Spleen (tissue), 11 donors: ENCODE data around the gene PSMC4. TPM values are rescaled to one million over a fixed set of nuclear protein-coding genes. Genes with fewer than 3 reads are reported as not detected.
"Not testable (repeated sequence)": the region's sequence is repeated elsewhere in the genome, so short reads cannot be mapped to it uniquely, and the experiment has no call there.

Experiments
- DNase-seq: peaks from one replicate; pipeline ENCODE4 v3.0.0-alpha.2; 2020
- H3K27ac ChIP-seq, 8 donors: fragments of 200-600 bp; sonication (generic) in 7 of 8; 1 replicate in 4 of 8; 2 replicates in 4 of 8; pipeline versions ENCODE4 v1.5.0 to v1.8.0; 2016 to 2021; ENCODE audit warnings: inconsistent platforms in 4 of 8, mild to moderate bottlenecking in 4 of 8, moderate library complexity in 1 of 8
- H3K27me3 ChIP-seq, 7 donors: fragments of 200-600 bp; sonication (generic) in 6 of 7; replicated peaks in 1 of 7; 1 replicate in 4 of 7; 2 replicates in 3 of 7; pipeline versions ENCODE4 v1.5.0 to v1.8.0; 2016 to 2021; ENCODE audit warnings: inconsistent platforms in 3 of 7, mild to moderate bottlenecking in 1 of 7
- H3K36me3 ChIP-seq, 6 donors: fragments of 200-600 bp; sonication (generic) in 5 of 6; 1 replicate in 4 of 6; 2 replicates in 2 of 6; pipeline versions ENCODE4 v1.5.0 to v1.8.0; 2016 to 2021; ENCODE audit warnings: inconsistent platforms in 2 of 6
- H3K4me1 ChIP-seq, 6 donors: fragments of 200-600 bp; sonication (generic) in 5 of 6; 1 replicate in 3 of 6; 2 replicates in 3 of 6; pipeline versions ENCODE4 v1.5.0 to v1.8.0; 2016 to 2021; ENCODE audit warnings: inconsistent platforms in 3 of 6
- H3K4me3 ChIP-seq, 8 donors: fragments of 200-600 bp; sonication (generic) in 7 of 8; 1 replicate in 4 of 8; 2 replicates in 4 of 8; pipeline versions ENCODE4 v1.5.0 to v1.8.0; 2016 to 2021; ENCODE audit warnings: inconsistent platforms in 4 of 8, mild to moderate bottlenecking in 4 of 8, moderate library complexity in 2 of 8
- H3K9me3 ChIP-seq, 8 donors: fragments of 200-600 bp; sonication (generic) in 7 of 8; 1 replicate in 4 of 8; 2 replicates in 4 of 8; pipeline versions ENCODE4 v1.5.0 to v1.8.0; 2016 to 2021; ENCODE audit warnings: inconsistent platforms in 4 of 8
- CTCF ChIP-seq, 11 experiments: fragments of 200-600 bp in 7 of 11; fragments of 450-650 bp in 4 of 11; sonication (generic) in 4 of 11; IDR thresholded peaks in 8 of 11; conservative IDR thresholded peaks in 3 of 11; 1 replicate in 7 of 11; 2 replicates in 4 of 11; pipeline versions ENCODE4 v1.4.0 to v1.8.0; 2016 to 2021; ENCODE audit warnings: antibody characterized with exemption in 11 of 11, inconsistent platforms in 4 of 11, mild to moderate bottlenecking in 1 of 11
- POLR2A ChIP-seq, 3 donors: fragments of 450-650 bp; IDR thresholded peaks; one replicate each; pipeline ENCODE4 v1.5.1; 2017; ENCODE audit warnings: antibody characterized with exemption in 3 of 3, mild to moderate bottlenecking in 1 of 3
- POLR2AphosphoS5 ChIP-seq, 3 donors: sonication (generic); formaldehyde crosslinking; IDR thresholded peaks; one replicate each; pipeline ENCODE4 v1.5.1; 2017; ENCODE audit warnings: antibody characterized with exemption in 3 of 3
- WGBS, 5 donors: extraction: QIAGEN DNeasy Blood & Tissue Kit in 3 of 5; methylation state at CpG; one replicate each; pipeline versions ENCODE4 v1.1.5 to v1.1.7; 2013 to 2018; 5-methylcytosine and 5-hydroxymethylcytosine counted together
- intact Hi-C: fragments of 100-400 bp; cut with DNase I; formaldehyde crosslinking; loops from one replicate; pipeline ENCODE4 v1.15.0; 2023; ENCODE audit warnings: low total_unique reads
- polyA plus RNA-seq, 3 donors: library from polyadenylated mRNA; stranded (reverse); fragments of 200-250 nt; gene quantifications; one replicate each; pipeline ENCODE4 v1.2.1, GENCODE V29; 2013
- total RNA-seq, 7 donors: library from RNA; depleted of rRNA in 3 of 7; stranded (reverse); fragments of >200 nt in 3 of 7; fragmentation: NEBNext Ultra II Directional in 4 of 7; extraction: Animal tissue kit (Norgen Biotek cat#: 25700) in 4 of 7; gene quantifications; one replicate each; pipeline versions ENCODE4 v1.1.0 to v1.2.1, GENCODE V29; 2016 to 2021
- donor health status: healthy with polysubstance abuse.
- donor health status: DM: no; HTN: no; CAD: no; lungs with moderate emphysema.
- donor health status: DM: no; HTN: no; CAD: no.
- donor health status: Bipolar disorder and iron deficiency.
- donor health status: healthy.
- donor health status: DM: no; HTN: no; CAD: no.
- donor health status: DM: yes; HTN: yes; CAD: no.

Gene PSMC4
- total and polyA plus RNA-seq, 10 donors = 53.2 to 85.4 (median 64.0) TPM

GRCh38 chr19:39951686-39952085, 19.3 kb upstream of the PSMC4 start:
- Histone ChIP-seq H3K27me3 (peaks cover 0 to 48% (median 0%) of the 10 kb centered on the region in 7 donors), H3K36me3 (no peaks in the 10 kb centered on the region)
- intact Hi-C loops = no loop called here

GRCh38 chr19:39953915-39954314, 17.1 kb upstream of the PSMC4 start:
- Histone ChIP-seq H3K27me3 (peaks cover 0 to 28% (median 0%) of the 10 kb centered on the region in 7 donors), H3K9me3 (no peaks in the 10 kb centered on the region), H3K36me3 (no peaks in the 10 kb centered on the region), H3K27ac (peak overlapping the region in 7 of 8 donors; percentile 63 to 89 (median 76)), H3K4me1 (peaks cover 11 to 75% (median 24%) of the 10 kb centered on the region in 6 donors), H3K4me3 (peak overlapping the region in 1 of 8 donors; percentile 39)
- 66 to 77% (median 69%) methylated on average over 7 of the region's 7 CpGs for WGBS, 5 donors
- no peak for DNase-seq
- TF ChIP-seq POLR2AphosphoS5 (IDR thresholded peaks at IDR 0.05) (no peak), POLR2A (IDR thresholded peaks at IDR 0.05) (no peak), CTCF (IDR thresholded peaks at IDR 0.05 in 8 of 11, conservative IDR thresholded peaks at IDR 0.05 in 3 of 11) (no peak)
- intact Hi-C loops = no loop called here

More at GRCh38 chr19:39951686-39952085, 19.3 kb upstream of the PSMC4 start:
- 66 to 76% (median 74%) methylated on average over 3 of the region's 3 CpGs for WGBS, 5 donors
- peaks cover 11 to 81% (median 23%) of the 10 kb centered on the region in 6 donors for H3K4me1 ChIP-seq
- DNase-seq = no peak
- H3K9me3 ChIP-seq = no peaks in the 10 kb centered on the region
- no peak overlapping the region for H3K4me3 ChIP-seq
- peak overlapping the region; percentile 57 to 89 (median 76) for H3K27ac ChIP-seq
- TF ChIP-seq POLR2AphosphoS5 (IDR thresholded peaks at IDR 0.05) = no peak

GRCh38 chr19:39957886-39958285, 13.1 kb upstream of the PSMC4 start:
- peaks cover 0 to 25% (median 0%) of the 10 kb centered on the region in 7 donors for H3K27me3 ChIP-seq
- intact Hi-C loops = not testable (repeated sequence)

GRCh38 chr19:39958942-39959341, 12.0 kb upstream of the PSMC4 start:
- DNase-seq, H3K4me3 ChIP-seq, H3K9me3 ChIP-seq, intact Hi-C loops, H3K36me3 ChIP-seq: not testable (repeated sequence)
- Histone ChIP-seq H3K27ac (peak overlapping the region in 3 of 8 donors; percentile 22 to 43 (median 34)), H3K4me1 (peaks cover 0 to 43% (median 13%) of the 10 kb centered on the region in 6 donors), H3K27me3 (peaks cover 0 to 25% (median 0%) of the 10 kb centered on the region in 7 donors)
- 62 to 78% (median 66%) methylated on average over 3 of the region's 3 CpGs for WGBS, 5 donors

More at GRCh38 chr19:39957886-39958285, 13.1 kb upstream of the PSMC4 start:
- not testable (repeated sequence) for H3K9me3 ChIP-seq, DNase-seq, H3K4me3 ChIP-seq, H3K36me3 ChIP-seq, H3K27ac ChIP-seq
- H3K4me1 ChIP-seq = peaks cover 4 to 53% (median 23%) of the 10 kb centered on the region in 6 donors
- WGBS, 5 donors = 75 to 89% (median 87%) methylated on average over 5 of the region's 5 CpGs

- intact Hi-C loops, H3K36me3 ChIP-seq, DNase-seq, H3K4me3 ChIP-seq, H3K9me3 ChIP-seq: not testable (repeated sequence)
- peak overlapping the region in 3 of 8 donors; percentile 22 to 43 (median 34) for H3K27ac ChIP-seq
- H3K4me1 ChIP-seq = peaks cover 0 to 38% (median 9%) of the 10 kb centered on the region in 6 donors
- WGBS, 5 donors = 34 to 42% (median 40%) methylated on average over 9 to 13 of the region's 13 CpGs
- H3K27me3 ChIP-seq = peaks cover 0 to 25% (median 0%) of the 10 kb centered on the region in 7 donors
Measured at GRCh38 chr19:39959407-39959806, 11.6 kb upstream of the PSMC4 start.

GRCh38 chr19:39963898-39964297, 7.1 kb upstream of the PSMC4 start:
- intact Hi-C loops = no loop called here
- H3K9me3 ChIP-seq = no peaks in the 10 kb centered on the region
- 55 to 68% (median 60%) methylated on average over 3 of the region's 3 CpGs for WGBS, 5 donors
- H3K27ac ChIP-seq = no peak overlapping the region
- no peak overlapping the region for H3K4me3 ChIP-seq
- peaks cover 0 to 10% (median 0%) of the 10 kb centered on the region in 7 donors for H3K27me3 ChIP-seq
- no peak for DNase-seq
- no peaks in the 10 kb centered on the region for H3K36me3 ChIP-seq
- no peak for TF ChIP-seq POLR2A (IDR thresholded peaks at IDR 0.05)
- TF ChIP-seq CTCF (IDR thresholded peaks at IDR 0.05 in 8 of 11, conservative IDR thresholded peaks at IDR 0.05 in 3 of 11) = no peak
- no peak for TF ChIP-seq POLR2AphosphoS5 (IDR thresholded peaks at IDR 0.05)
- H3K4me1 ChIP-seq = peaks cover 0 to 20% (median 8%) of the 10 kb centered on the region in 6 donors
